ENCODE results near the gene TNFRSF8. TPM values are rescaled to one million over a fixed set of nuclear protein-coding genes. Genes with fewer than 3 reads are reported as not detected.

TNFRSF8 gene
- total RNA-seq, 1 experiment from 2014 or later = 20.8 TPM

DNA sequence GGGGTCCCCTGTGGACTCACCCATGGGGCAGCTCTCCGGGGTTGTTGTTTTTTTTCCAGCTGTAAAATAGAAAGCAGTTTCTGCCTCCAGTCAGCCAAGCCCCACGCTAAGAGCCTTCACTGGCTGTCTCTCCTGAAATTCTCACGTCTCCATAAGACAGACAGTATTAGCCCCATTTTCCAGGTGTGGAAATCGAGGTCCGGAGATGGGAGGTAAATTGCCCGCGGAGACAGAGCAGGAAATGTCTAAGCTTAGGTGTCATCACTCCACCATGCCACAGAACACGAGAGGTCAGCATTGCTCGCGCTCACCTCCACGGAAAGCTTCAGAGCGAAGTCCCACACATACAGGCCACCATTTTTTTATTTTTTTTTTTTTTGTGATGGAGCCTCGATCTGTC lies 44.6 kb downstream of the TNFRSF8 start:
- Mint-ChIP-seq H3K27me3 (ENCODE audit: low read depth) (no peaks in the 10 kb centered on the region), H3K27ac (no peak overlapping the region), H3K4me1 (no peaks in the 10 kb centered on the region), H3K36me3 (peaks cover 24% of the 10 kb centered on the region), H3K4me3 (no peak overlapping the region), H3K9me3 (no peaks in the 10 kb centered on the region)
- no peak for ATAC-seq
- ChIA-PET CTCF (interaction anchor here (1.0 to 2.5 kb wide), 6 partner anchors 17 to 200 kb away, joined by 3 to 10 read pairs (median 6); no protein-coding TSS in a partner anchor), POLR2A (no interaction called here)
- DNase-seq (ENCODE audit: low spot score) = no peak
- TF ChIP-seq, protein P1, sequence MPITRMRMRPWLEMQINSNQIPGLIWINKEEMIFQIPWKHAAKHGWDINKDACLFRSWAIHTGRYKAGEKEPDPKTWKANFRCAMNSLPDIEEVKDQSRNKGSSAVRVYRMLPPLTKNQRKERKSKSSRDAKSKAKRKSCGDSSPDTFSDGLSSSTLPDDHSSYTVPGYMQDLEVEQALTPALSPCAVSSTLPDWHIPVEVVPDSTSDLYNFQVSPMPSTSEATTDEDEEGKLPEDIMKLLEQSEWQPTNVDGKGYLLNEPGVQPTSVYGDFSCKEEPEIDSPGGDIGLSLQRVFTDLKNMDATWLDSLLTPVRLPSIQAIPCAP (CRISPR knock-in tag; IDR thresholded peaks at IDR 0.05) = no peak
- TF ChIP-seq, protein P2, sequence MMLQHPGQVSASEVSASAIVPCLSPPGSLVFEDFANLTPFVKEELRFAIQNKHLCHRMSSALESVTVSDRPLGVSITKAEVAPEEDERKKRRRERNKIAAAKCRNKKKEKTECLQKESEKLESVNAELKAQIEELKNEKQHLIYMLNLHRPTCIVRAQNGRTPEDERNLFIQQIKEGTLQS (CRISPR knock-in tag; conservative IDR thresholded peaks at IDR 0.05) = no peak
- TF ChIP-seq, protein P3, sequence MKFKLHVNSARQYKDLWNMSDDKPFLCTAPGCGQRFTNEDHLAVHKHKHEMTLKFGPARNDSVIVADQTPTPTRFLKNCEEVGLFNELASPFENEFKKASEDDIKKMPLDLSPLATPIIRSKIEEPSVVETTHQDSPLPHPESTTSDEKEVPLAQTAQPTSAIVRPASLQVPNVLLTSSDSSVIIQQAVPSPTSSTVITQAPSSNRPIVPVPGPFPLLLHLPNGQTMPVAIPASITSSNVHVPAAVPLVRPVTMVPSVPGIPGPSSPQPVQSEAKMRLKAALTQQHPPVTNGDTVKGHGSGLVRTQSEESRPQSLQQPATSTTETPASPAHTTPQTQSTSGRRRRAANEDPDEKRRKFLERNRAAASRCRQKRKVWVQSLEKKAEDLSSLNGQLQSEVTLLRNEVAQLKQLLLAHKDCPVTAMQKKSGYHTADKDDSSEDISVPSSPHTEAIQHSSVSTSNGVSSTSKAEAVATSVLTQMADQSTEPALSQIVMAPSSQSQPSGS (CRISPR knock-in tag; IDR thresholded peaks at IDR 0.05; ENCODE audit: borderline replicate concordance, low read depth) = no peak

DNA sequence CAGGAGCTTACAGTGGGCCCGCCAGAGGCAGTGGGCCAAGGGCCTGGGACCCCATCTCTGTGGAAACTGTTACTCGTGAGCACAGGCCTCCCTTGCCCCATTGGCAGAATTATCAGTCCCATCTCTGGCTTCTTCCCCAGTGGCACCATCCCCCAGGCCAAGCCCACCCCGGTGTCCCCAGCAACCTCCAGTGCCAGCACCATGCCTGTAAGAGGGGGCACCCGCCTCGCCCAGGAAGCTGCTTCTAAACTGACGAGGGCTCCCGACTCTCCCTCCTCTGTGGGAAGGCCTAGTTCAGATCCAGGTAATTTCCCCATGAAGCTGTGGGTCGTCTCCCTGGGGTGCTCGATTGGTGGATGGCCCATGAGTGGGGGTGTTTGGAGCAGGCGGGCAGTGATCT lies 46.8 kb downstream of the TNFRSF8 start:
- TF ChIP-seq, protein P4, sequence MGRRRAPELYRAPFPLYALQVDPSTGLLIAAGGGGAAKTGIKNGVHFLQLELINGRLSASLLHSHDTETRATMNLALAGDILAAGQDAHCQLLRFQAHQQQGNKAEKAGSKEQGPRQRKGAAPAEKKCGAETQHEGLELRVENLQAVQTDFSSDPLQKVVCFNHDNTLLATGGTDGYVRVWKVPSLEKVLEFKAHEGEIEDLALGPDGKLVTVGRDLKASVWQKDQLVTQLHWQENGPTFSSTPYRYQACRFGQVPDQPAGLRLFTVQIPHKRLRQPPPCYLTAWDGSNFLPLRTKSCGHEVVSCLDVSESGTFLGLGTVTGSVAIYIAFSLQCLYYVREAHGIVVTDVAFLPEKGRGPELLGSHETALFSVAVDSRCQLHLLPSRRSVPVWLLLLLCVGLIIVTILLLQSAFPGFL (CRISPR knock-in tag; IDR thresholded peaks at IDR 0.05; ENCODE audit: borderline replicate concordance) = no peak
- TF ChIP-seq JUN (CRISPR knock-in tag; IDR thresholded peaks at IDR 0.05) (no peak), NR1H2 (CRISPR knock-in tag; IDR thresholded peaks at IDR 0.05) (no peak), CREB1 (CRISPR knock-in tag; IDR thresholded peaks at IDR 0.05) (no peak), NR2C2 (CRISPR knock-in tag; IDR thresholded peaks at IDR 0.05) (no peak), IRF2 (CRISPR knock-in tag; IDR thresholded peaks at IDR 0.05; ENCODE audit: borderline replicate concordance, low read depth) (no peak)
- TF ChIP-seq, protein P5, sequence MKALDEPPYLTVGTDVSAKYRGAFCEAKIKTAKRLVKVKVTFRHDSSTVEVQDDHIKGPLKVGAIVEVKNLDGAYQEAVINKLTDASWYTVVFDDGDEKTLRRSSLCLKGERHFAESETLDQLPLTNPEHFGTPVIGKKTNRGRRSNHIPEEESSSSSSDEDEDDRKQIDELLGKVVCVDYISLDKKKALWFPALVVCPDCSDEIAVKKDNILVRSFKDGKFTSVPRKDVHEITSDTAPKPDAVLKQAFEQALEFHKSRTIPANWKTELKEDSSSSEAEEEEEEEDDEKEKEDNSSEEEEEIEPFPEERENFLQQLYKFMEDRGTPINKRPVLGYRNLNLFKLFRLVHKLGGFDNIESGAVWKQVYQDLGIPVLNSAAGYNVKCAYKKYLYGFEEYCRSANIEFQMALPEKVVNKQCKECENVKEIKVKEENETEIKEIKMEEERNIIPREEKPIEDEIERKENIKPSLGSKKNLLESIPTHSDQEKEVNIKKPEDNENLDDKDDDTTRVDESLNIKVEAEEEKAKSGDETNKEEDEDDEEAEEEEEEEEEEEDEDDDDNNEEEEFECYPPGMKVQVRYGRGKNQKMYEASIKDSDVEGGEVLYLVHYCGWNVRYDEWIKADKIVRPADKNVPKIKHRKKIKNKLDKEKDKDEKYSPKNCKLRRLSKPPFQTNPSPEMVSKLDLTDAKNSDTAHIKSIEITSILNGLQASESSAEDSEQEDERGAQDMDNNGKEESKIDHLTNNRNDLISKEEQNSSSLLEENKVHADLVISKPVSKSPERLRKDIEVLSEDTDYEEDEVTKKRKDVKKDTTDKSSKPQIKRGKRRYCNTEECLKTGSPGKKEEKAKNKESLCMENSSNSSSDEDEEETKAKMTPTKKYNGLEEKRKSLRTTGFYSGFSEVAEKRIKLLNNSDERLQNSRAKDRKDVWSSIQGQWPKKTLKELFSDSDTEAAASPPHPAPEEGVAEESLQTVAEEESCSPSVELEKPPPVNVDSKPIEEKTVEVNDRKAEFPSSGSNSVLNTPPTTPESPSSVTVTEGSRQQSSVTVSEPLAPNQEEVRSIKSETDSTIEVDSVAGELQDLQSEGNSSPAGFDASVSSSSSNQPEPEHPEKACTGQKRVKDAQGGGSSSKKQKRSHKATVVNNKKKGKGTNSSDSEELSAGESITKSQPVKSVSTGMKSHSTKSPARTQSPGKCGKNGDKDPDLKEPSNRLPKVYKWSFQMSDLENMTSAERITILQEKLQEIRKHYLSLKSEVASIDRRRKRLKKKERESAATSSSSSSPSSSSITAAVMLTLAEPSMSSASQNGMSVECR (CRISPR knock-in tag; IDR thresholded peaks at IDR 0.05; ENCODE audit: borderline replicate concordance) = no peak
- TF ChIP-seq, protein P6, sequence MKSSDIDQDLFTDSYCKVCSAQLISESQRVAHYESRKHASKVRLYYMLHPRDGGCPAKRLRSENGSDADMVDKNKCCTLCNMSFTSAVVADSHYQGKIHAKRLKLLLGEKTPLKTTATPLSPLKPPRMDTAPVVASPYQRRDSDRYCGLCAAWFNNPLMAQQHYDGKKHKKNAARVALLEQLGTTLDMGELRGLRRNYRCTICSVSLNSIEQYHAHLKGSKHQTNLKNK (CRISPR knock-in tag; IDR thresholded peaks at IDR 0.05) = no peak
- TF ChIP-seq, protein P7, sequence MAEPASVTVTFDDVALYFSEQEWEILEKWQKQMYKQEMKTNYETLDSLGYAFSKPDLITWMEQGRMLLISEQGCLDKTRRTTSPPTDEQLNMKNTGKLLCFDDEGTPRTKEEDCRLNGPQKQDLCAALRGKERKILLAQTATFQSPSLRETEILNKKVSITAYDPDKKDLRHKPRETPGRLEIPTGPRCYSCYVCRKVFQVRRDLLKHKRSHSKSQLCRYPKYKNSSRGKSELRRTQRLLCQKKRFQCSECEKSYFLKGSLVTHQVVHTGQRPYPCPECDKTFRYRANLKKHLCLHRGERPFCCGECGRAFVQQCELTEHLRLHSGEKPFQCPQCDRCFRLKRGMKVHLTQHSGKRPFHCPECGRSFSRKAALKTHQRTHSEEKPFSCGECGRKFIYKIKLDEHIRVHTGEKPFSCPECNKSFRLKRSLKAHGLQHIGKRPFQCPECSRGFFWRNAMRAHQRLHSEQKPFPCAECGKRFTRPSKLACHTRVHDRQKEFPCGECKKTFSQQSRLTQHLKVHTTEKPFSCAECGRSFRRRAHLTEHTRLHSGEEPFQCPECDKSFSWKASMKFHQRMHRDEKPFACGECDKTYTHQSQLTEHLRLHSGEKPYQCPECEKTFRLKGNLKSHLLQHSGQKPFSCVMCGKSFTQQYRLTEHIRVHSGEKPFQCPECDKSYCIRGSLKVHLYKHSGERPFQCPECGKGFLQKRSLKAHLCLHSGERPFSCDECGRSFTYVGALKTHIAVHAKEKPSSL (CRISPR knock-in tag; conservative IDR thresholded peaks at IDR 0.05) = no peak
- DNase-seq (ENCODE audit: low spot score) (no peak), ATAC-seq (no peak)
- Mint-ChIP-seq H3K9me3 (no peaks in the 10 kb centered on the region), H3K27ac (no peak overlapping the region), H3K4me1 (no peaks in the 10 kb centered on the region), H3K36me3 (peaks cover 23% of the 10 kb centered on the region; the same call in 1 of the 2 replicates), H3K27me3 (ENCODE audit: low read depth) (no peaks in the 10 kb centered on the region), H3K4me3 (no peak overlapping the region)
- POLR2A ChIA-PET = no interaction called here
- CTCF ChIA-PET = interaction anchor here (1.2 kb wide), 1 partner anchor 14 kb away, joined by 3 read pairs; no protein-coding TSS in a partner anchor
